HL-60 (cell line): ENCODE data around the gene ATP2B3.

Experiments
- DNase-seq, 2 experiments: peaks; one replicate each; pipeline ENCODE4 v3.0.0-alpha.2; 2010 to 2020; ENCODE audit warnings: low read depth in 1 of 2, low spot score in 1 of 2
- H3K27ac ChIP-seq: fragments of 250-450 bp; sonication (Bioruptor Pico); replicated peaks from 2 replicates; pipeline ENCODE4 v1.5.1; 2020; ENCODE audit warnings: mild to moderate bottlenecking, moderate library complexity
- H3K27me3 ChIP-seq: fragments of 250-450 bp; sonication (Bioruptor Pico); 2 replicates; pipeline ENCODE4 v1.5.1; 2021; ENCODE audit warnings: mild to moderate bottlenecking, moderate library complexity; ENCODE audit not compliant: insufficient read depth, poor library complexity, severe bottlenecking
- H3K4me3 ChIP-seq: replicated peaks from 2 replicates; pipeline ENCODE4 v1.5.1; 2011; ENCODE audit warnings: mild to moderate bottlenecking, control low read depth, low read length; ENCODE audit not compliant: insufficient read depth
- CTCF ChIP-seq: IDR thresholded peaks from one replicate; pipeline ENCODE4 v1.5.1; 2011; ENCODE audit warnings: low read length, control low read depth, inconsistent platforms; ENCODE audit not compliant: insufficient read depth
- GABPA ChIP-seq: IDR thresholded peaks from 2 replicates; pipeline ENCODE4 v1.6.1; 2012; ENCODE audit warnings: low read depth
- POLR2AphosphoS5 ChIP-seq: IDR thresholded peaks from 2 replicates; pipeline ENCODE4 v1.6.1; 2012; ENCODE audit warnings: low read depth
- REST ChIP-seq: IDR thresholded peaks from 2 replicates; pipeline ENCODE4 v1.6.1; 2012; ENCODE audit warnings: low read depth; ENCODE audit not compliant: insufficient replicate concordance
- SPI1 ChIP-seq: IDR thresholded peaks from 2 replicates; pipeline ENCODE4 v1.6.1; 2012; ENCODE audit warnings: low read depth, mild to moderate bottlenecking, borderline replicate concordance

ATP2B3 gene

GRCh38 chrX:153599192-153600031 is 82.0 kb downstream of the ATP2B3 start:
- TF ChIP-seq REST (no peak), CTCF (no peak), GABPA (no peak; the same call in 1 of the 2 replicates), SPI1 (no peak), POLR2AphosphoS5 (no peak)
- H3K27ac ChIP-seq, result peak overlapping the region; percentile 78
- peak; percentile 60 to 79 for DNase-seq
- peak overlapping the region; percentile 61 for H3K4me3 ChIP-seq
- H3K27me3 ChIP-seq, result no peaks in the 10 kb centered on the region

GRCh38 chrX:153600032-153600373 is 82.6 kb downstream of the ATP2B3 start:
- no peak overlapping the region for H3K27ac ChIP-seq
- H3K27me3 ChIP-seq, result no peaks in the 10 kb centered on the region
- H3K4me3 ChIP-seq, result peak overlapping the region; percentile 61
- TF ChIP-seq SPI1 (no peak), GABPA (peak; percentile 43)
- peak in 1 of 2 experiments; percentile 29 for DNase-seq

GRCh38 chrX:153600921-153601320 is 83.5 kb downstream of the ATP2B3 start:
- Histone ChIP-seq H3K27ac (no peak overlapping the region), H3K27me3 (no peaks in the 10 kb centered on the region), H3K4me3 (no peak overlapping the region)
- TF ChIP-seq SPI1 (no peak), GABPA (no peak), CTCF (no peak), REST (no peak), POLR2AphosphoS5 (no peak)
- no peak for DNase-seq

DNA sequence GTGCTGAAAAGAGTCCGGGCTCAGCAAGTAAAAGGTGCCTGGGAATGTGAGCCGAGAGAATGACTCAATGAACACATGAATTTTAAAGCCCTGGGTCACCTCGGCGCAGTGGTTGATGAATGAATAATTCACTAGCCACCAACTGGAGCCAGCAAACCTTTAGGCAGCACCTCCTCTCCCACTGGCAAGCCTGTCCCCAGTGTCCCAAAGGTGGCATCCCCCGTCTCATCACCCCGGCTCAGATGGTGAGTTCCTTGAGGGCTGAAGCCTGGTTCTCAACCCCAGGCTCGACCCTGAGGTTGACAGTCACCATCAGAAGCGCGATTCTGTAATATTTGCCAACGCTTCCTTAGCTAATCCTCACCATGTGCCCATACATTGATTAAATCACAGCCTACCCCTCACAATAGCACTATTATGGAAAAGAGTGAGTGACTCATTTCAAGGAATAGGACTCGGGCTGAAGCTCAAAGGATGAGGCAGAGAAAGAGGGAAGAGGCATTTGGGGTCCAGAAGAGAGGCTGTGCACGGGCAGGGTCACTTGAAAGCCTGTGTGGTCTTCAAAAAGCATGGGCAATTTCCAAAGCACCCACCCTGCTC is 84.2 kb downstream of the ATP2B3 start:
- TF ChIP-seq REST, result no peak
- no peak overlapping the region for H3K4me3 ChIP-seq
- DNase-seq, result no peak
- no peaks in the 10 kb centered on the region for H3K27me3 ChIP-seq
- H3K27ac ChIP-seq, result no peak overlapping the region
